ENCODE measurements around the gene MYO3A.

Gene MYO3A

GRCh38 chr10:25933653-25934608, at the start of gene MYO3A:
TSS of gene MYO3A (plus strand) at chr10:25934229. CDS start at chr10:25952111, 17,882 bp downstream.
- DNase-seq (ENCODE audit: low read depth, low spot score): peak; percentile 57

GRCh38 chr10:25888627-25889026, 45.4 kb upstream of the MYO3A start:
- DNase-seq (ENCODE audit: low read depth, low spot score): no peak

GRCh38 chr10:25890995-25891394, 43.0 kb upstream of the MYO3A start:
- no peak for DNase-seq (ENCODE audit: low read depth, low spot score)

GRCh38 chr10:25895856-25896255, 38.2 kb upstream of the MYO3A start:
- no peak for DNase-seq (ENCODE audit: low read depth, low spot score)

GRCh38 chr10:25896421-25896820, 37.6 kb upstream of the MYO3A start:
- no peak for DNase-seq (ENCODE audit: low read depth, low spot score)

GRCh38 chr10:25899304-25899703, 34.7 kb upstream of the MYO3A start:
- no peak for DNase-seq (ENCODE audit: low read depth, low spot score)

- DNase-seq (ENCODE audit: low read depth, low spot score): no peak
Observed at GRCh38 chr10:25901199-25901598, 32.8 kb upstream of the MYO3A start.

- no peak for DNase-seq (ENCODE audit: low read depth, low spot score)
Observed at GRCh38 chr10:25902002-25902401, 32.0 kb upstream of the MYO3A start.

- no peak for DNase-seq (ENCODE audit: low read depth, low spot score)
Observed at GRCh38 chr10:25907261-25907660, 26.8 kb upstream of the MYO3A start.

- peak; percentile 10 for DNase-seq (ENCODE audit: low read depth, low spot score)
Observed at GRCh38 chr10:25912866-25913265, 21.2 kb upstream of the MYO3A start.

GRCh38 chr10:25914776-25915175, 19.3 kb upstream of the MYO3A start:
- no peak for DNase-seq (ENCODE audit: low read depth, low spot score)

- DNase-seq (ENCODE audit: low read depth, low spot score): peak; percentile 57
Observed at GRCh38 chr10:25934621-25935139, 651 bp downstream of the MYO3A start.

- DNase-seq (ENCODE audit: low read depth, low spot score): no peak
Observed at GRCh38 chr10:25938405-25938804, 4.4 kb downstream of the MYO3A start.

GRCh38 chr10:25944771-25945170, 10.7 kb downstream of the MYO3A start:
- DNase-seq (ENCODE audit: low read depth, low spot score): no peak

- DNase-seq (ENCODE audit: low read depth, low spot score): no peak
Observed at GRCh38 chr10:25952857-25953256, 18.8 kb downstream of the MYO3A start.

GRCh38 chr10:25954851-25955250, 20.8 kb downstream of the MYO3A start:
- DNase-seq (ENCODE audit: low read depth, low spot score): no peak

GRCh38 chr10:25959540-25960232, 25.7 kb downstream of the MYO3A start:
- no peak for DNase-seq (ENCODE audit: low read depth, low spot score)

GRCh38 chr10:25965584-25965983, 31.6 kb downstream of the MYO3A start:
- DNase-seq (ENCODE audit: low read depth, low spot score): no peak

- no peak for DNase-seq (ENCODE audit: low read depth, low spot score)
Observed at GRCh38 chr10:25966844-25967243, 32.8 kb downstream of the MYO3A start.

- no peak for DNase-seq (ENCODE audit: low read depth, low spot score)
Observed at GRCh38 chr10:25972631-25973030, 38.6 kb downstream of the MYO3A start.

GRCh38 chr10:25974897-25975459, 40.9 kb downstream of the MYO3A start:
- DNase-seq (ENCODE audit: low read depth, low spot score): peak; percentile 7

GRCh38 chr10:25978771-25979170, 44.7 kb downstream of the MYO3A start:
- DNase-seq (ENCODE audit: low read depth, low spot score): no peak
